HCT116 (cell line): ENCODE measurements around the gene ELANE. TPM values are rescaled to one million over a fixed set of nuclear protein-coding genes. Genes with fewer than 3 reads are reported as not detected.

Source experiments
- ATAC-seq: fragments of 200-7000 bp; cut with Tn5 transposase; 2 replicates; pipeline ENCODE4 v1.9.1; 2020; ENCODE audit warnings: mild to moderate bottlenecking, moderate library complexity
- BruUV-seq: library from RNA; stranded (reverse); fragments of 400-500 nt; replicated peaks from 2 replicates; lab custom pipeline; 2021; lab: Mats Ljungman, UMichigan
- CTCF ChIA-PET: fragments of 300-600 bp; sonication (Branson Sonifier 250); formaldehyde crosslinking; loops from one replicate; lab custom pipeline; 2021; ENCODE audit warnings: antibody characterized with exemption; lab: Charles Lee
- POLR2A ChIA-PET: fragments of 300-600, 350-600 bp; sonication (Branson Sonifier 250); formaldehyde crosslinking; loops from one replicate; lab custom pipeline; 2021; ENCODE audit warnings: antibody characterized with exemption; lab: Charles Lee
- RAD21 ChIA-PET, 2 experiments: fragments of 300-600 bp; sonication (Branson Sonifier 250); formaldehyde crosslinking; loops; one replicate each; lab custom pipeline; 2023; ENCODE audit warnings: low total read pairs in 2 of 2; ENCODE audit not compliant: uncharacterized antibody in 2 of 2, unreplicated experiment in 2 of 2, low non-redundant PET in 1 of 2; lab: Charles Lee
- DNase-seq: peaks from one replicate; pipeline ENCODE4 v3.0.0-alpha.2; 2010; ENCODE audit warnings: low read depth, low spot score
- H2AFZ ChIP-seq: fragments of 200-600 bp; shearing (Covaris generic), sonication (generic); 2 replicates; pipeline ENCODE4 v1.6.1; 2017; ENCODE audit warnings: low read depth, mixed run types, mixed read lengths, antibody characterized with exemption, low read length; ENCODE audit not compliant: poor library complexity, severe bottlenecking
- H3K27ac ChIP-seq: 2 replicates; pipeline ENCODE4 v1.5.1; 2012; ENCODE audit warnings: low read depth, low read length
- H3K27me3 ChIP-seq: fragments of 200-600 bp; sonication (generic); 2 replicates; pipeline ENCODE4 v1.6.1; 2016; ENCODE audit warnings: mixed run types, low read length, mixed read lengths; ENCODE audit not compliant: insufficient read depth
- H3K36me3 ChIP-seq, 2 experiments: fragments of 200-500 bp in 1 of 2; fragments of 200-600 bp in 1 of 2; sonication (Bioruptor generic) in 1 of 2; sonication (generic) in 1 of 2; 2 replicates each; pipeline versions ENCODE4 v1.5.1 to v1.6.1; 2014 to 2016; ENCODE audit warnings: low read length in 2 of 2, inconsistent platforms in 1 of 2, mixed read lengths in 1 of 2, mixed run types in 1 of 2; ENCODE audit not compliant: insufficient read depth in 2 of 2, control insufficient read depth in 1 of 2
- H3K4me1 ChIP-seq, 2 experiments: fragments of 200-600 bp in 1 of 2; sonication (generic) in 1 of 2; 2 replicates each; pipeline versions ENCODE4 v1.5.1 to v1.6.1; 2012 to 2017; ENCODE audit warnings: low read length in 2 of 2, inconsistent platforms in 1 of 2, mild to moderate bottlenecking in 1 of 2, mixed read lengths in 1 of 2, mixed run types in 1 of 2, moderate library complexity in 1 of 2; ENCODE audit not compliant: insufficient read depth in 2 of 2, control insufficient read depth in 1 of 2
- H3K4me2 ChIP-seq: fragments of 200-600 bp; sonication (generic); 2 replicates; pipeline ENCODE4 v1.6.1; 2017; ENCODE audit warnings: mixed run types, low read length, mixed read lengths
- H3K4me3 ChIP-seq, 2 experiments: fragments of 200-600 bp in 1 of 2; sonication (generic) in 1 of 2; replicated peaks in 1 of 2; 2 replicates each; pipeline ENCODE4 v1.5.1; 2011 to 2016; ENCODE audit warnings: low read length in 2 of 2, control low read depth in 1 of 2, low read depth in 1 of 2, mild to moderate bottlenecking in 1 of 2, mixed read lengths in 1 of 2, mixed run types in 1 of 2
- H3K79me2 ChIP-seq: fragments of 200-600 bp; sonication (generic); 2 replicates; pipeline ENCODE4 v1.6.1; 2017; ENCODE audit warnings: mild to moderate bottlenecking, mixed run types, low read length, moderate library complexity, mixed read lengths; ENCODE audit not compliant: insufficient read depth
- H3K9ac ChIP-seq: fragments of 200-600 bp; sonication (generic); 2 replicates; pipeline ENCODE4 v1.6.1; 2016; ENCODE audit warnings: low read length, mixed read lengths
- H3K9me2 ChIP-seq: fragments of 200-600 bp; sonication (generic), shearing (Covaris generic); 2 replicates; pipeline ENCODE4 v1.6.1; 2017; ENCODE audit warnings: mixed run types, mild to moderate bottlenecking, moderate library complexity; ENCODE audit not compliant: insufficient read depth
- H3K9me3 ChIP-seq, 2 experiments: fragments of 200-500 bp in 1 of 2; fragments of 200-600 bp in 1 of 2; sonication (Bioruptor generic) in 1 of 2; sonication (generic) in 1 of 2; 2 replicates each; pipeline ENCODE4 v1.6.1; 2014 to 2017; ENCODE audit warnings: low read length in 2 of 2, mixed read lengths in 2 of 2, inconsistent platforms in 1 of 2, low read depth in 1 of 2, mild to moderate bottlenecking in 1 of 2, mixed run types in 1 of 2, moderate library complexity in 1 of 2; ENCODE audit not compliant: control insufficient read depth in 1 of 2, insufficient read depth in 1 of 2
- H4K20me1 ChIP-seq: fragments of 200-600 bp; sonication (generic), shearing (Covaris generic); 2 replicates; pipeline ENCODE4 v1.6.1; 2017; ENCODE audit warnings: mixed run types, mild to moderate bottlenecking, moderate library complexity; ENCODE audit not compliant: insufficient read depth
- CEBPB ChIP-seq: IDR thresholded peaks from 2 replicates; pipeline ENCODE4 v1.6.1; 2012; ENCODE audit warnings: low read depth
- EGR1 ChIP-seq: IDR thresholded peaks from 2 replicates; pipeline ENCODE4 v1.6.1; 2012; ENCODE audit warnings: low read depth
- ELF1 ChIP-seq: IDR thresholded peaks from 2 replicates; pipeline ENCODE4 v1.6.1; 2012; ENCODE audit warnings: low read depth, borderline replicate concordance
- EZH2 ChIP-seq: fragments of 200-600 bp; sonication (generic); IDR thresholded peaks from 2 replicates; pipeline ENCODE4 v1.6.1; 2017; ENCODE audit warnings: antibody characterized with exemption, mixed run types
- FOSL1 ChIP-seq: IDR thresholded peaks from 2 replicates; pipeline ENCODE4 v1.6.1; 2012; ENCODE audit warnings: low read depth
- POLR2A ChIP-seq: IDR thresholded peaks from 2 replicates; pipeline ENCODE4 v1.7.0; 2011; ENCODE audit warnings: borderline replicate concordance; ENCODE audit not compliant: insufficient read depth, insufficient read length; ENCODE audit errors: extremely low read depth
- RAD21 ChIP-seq: IDR thresholded peaks from 2 replicates; pipeline ENCODE4 v1.6.1; 2012; ENCODE audit warnings: low read depth, mild to moderate bottlenecking
- SP1 ChIP-seq: IDR thresholded peaks from 2 replicates; pipeline ENCODE4 v1.6.1; 2012; ENCODE audit warnings: low read depth
- YY1 ChIP-seq: IDR thresholded peaks from 2 replicates; pipeline ENCODE4 v1.6.1; 2011; ENCODE audit warnings: low read length, low read depth, moderate library complexity, mild to moderate bottlenecking; ENCODE audit not compliant: insufficient replicate concordance; ENCODE audit errors: extremely low read depth
- intact Hi-C: fragments of 100-400 bp; cut with micrococcal nuclease; formaldehyde crosslinking; loops from 2 replicates; pipeline ENCODE4 v1.10.0; 2022
- total RNA-seq: library from RNA; stranded (reverse); gene quantifications from one replicate; pipeline ENCODE4 v1.2.1, GENCODE V29; 2021; ENCODE audit not compliant: unreplicated experiment
- TF ChIP-seq, protein P1 (sequence below): IDR thresholded peaks from 2 replicates; pipeline ENCODE4 v1.6.1; 2012; ENCODE audit warnings: low read depth
- TF ChIP-seq, protein P2 (sequence below): IDR thresholded peaks from 2 replicates; pipeline ENCODE4 v1.6.1; 2012
- TF ChIP-seq, protein P3 (sequence below): IDR thresholded peaks from 2 replicates; pipeline ENCODE4 v1.6.1; 2012

Gene ELANE
- total RNA-seq, 1 experiment from 2014 or later = not detected

DNA sequence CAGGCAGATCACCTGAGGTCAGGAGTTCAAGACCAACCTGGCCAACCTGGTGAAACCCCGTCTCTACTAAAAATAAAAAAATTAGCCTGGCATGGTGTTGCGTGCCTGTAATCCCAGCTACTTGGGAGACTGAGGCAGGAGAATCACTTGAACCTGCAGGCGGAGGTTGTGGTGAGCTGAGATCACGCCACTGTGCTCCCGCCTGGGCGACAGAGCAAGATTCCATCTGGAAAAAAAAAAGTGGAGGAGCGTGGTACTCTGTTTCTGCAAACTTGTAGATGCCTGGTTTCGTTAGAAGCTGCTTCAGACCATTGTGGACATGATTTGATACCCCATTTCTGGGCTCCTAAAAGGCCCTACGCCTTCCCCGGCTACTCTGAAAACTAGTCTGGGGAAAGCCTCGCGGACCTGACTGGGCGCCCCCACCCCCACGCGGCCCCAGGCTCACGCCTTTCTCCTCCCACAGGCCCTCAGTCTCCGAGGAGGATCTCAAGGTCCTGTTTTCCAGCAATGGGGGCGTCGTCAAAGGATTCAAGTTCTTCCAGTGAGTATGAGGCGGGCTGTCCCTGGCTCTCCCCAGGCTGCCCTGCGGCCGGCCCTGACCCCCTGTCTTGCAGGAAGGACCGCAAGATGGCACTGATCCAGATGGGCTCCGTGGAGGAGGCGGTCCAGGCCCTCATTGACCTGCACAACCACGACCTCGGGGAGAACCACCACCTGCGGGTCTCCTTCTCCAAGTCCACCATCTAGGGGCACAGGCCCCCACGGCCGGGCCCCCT, 41.8 kb upstream of the ELANE start:
- H3K9me2 ChIP-seq = no peaks in the 10 kb centered on the region
- TF ChIP-seq, protein P1, sequence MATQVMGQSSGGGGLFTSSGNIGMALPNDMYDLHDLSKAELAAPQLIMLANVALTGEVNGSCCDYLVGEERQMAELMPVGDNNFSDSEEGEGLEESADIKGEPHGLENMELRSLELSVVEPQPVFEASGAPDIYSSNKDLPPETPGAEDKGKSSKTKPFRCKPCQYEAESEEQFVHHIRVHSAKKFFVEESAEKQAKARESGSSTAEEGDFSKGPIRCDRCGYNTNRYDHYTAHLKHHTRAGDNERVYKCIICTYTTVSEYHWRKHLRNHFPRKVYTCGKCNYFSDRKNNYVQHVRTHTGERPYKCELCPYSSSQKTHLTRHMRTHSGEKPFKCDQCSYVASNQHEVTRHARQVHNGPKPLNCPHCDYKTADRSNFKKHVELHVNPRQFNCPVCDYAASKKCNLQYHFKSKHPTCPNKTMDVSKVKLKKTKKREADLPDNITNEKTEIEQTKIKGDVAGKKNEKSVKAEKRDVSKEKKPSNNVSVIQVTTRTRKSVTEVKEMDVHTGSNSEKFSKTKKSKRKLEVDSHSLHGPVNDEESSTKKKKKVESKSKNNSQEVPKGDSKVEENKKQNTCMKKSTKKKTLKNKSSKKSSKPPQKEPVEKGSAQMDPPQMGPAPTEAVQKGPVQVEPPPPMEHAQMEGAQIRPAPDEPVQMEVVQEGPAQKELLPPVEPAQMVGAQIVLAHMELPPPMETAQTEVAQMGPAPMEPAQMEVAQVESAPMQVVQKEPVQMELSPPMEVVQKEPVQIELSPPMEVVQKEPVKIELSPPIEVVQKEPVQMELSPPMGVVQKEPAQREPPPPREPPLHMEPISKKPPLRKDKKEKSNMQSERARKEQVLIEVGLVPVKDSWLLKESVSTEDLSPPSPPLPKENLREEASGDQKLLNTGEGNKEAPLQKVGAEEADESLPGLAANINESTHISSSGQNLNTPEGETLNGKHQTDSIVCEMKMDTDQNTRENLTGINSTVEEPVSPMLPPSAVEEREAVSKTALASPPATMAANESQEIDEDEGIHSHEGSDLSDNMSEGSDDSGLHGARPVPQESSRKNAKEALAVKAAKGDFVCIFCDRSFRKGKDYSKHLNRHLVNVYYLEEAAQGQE = no peak
- TF ChIP-seq RAD21 = no peak
- TF ChIP-seq FOSL1 = no peak
- no peak for TF ChIP-seq EGR1
- TF ChIP-seq, protein P2, sequence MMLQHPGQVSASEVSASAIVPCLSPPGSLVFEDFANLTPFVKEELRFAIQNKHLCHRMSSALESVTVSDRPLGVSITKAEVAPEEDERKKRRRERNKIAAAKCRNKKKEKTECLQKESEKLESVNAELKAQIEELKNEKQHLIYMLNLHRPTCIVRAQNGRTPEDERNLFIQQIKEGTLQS = no peak
- no peak for TF ChIP-seq EZH2
- TF ChIP-seq CEBPB = no peak
- TF ChIP-seq ELF1 = no peak
- no peak for TF ChIP-seq SP1
- no peak for TF ChIP-seq POLR2A
- no peak for TF ChIP-seq YY1
- TF ChIP-seq, protein P3, sequence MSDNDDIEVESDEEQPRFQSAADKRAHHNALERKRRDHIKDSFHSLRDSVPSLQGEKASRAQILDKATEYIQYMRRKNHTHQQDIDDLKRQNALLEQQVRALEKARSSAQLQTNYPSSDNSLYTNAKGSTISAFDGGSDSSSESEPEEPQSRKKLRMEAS = no peak
- TF ChIP-seq, all 23 proteins: peak for 0
- Histone ChIP-seq H4K20me1 (peaks cover 17% of the 10 kb centered on the region; the same call in 1 of the 2 replicates), H3K27me3 (no peaks in the 10 kb centered on the region), H3K4me3 (no peak overlapping the region), H3K4me2 (no peak overlapping the region), H3K9ac (no peak overlapping the region), H3K27ac (0 out of 2 replicates have a peak overlapping the region, but pooled peaks have one; percentile 3), H3K9me3 (no peaks in the 10 kb centered on the region), H2AFZ (no peak overlapping the region), H3K79me2 (peaks cover 62% of the 10 kb centered on the region), H3K4me1 (no peaks in the 10 kb centered on the region), H3K36me3 (peaks cover 44 to 59% of the 10 kb centered on the region in 2 experiments; a peak in 3 of 4 replicates)
- ChIA-PET POLR2A (no interaction called here), CTCF (no interaction called here), RAD21 (no interaction called here)
- intact Hi-C loops = no loop called here
- DNase-seq (no peak), ATAC-seq (no peak)
- no TSS peak for BruUV-seq
